ENCODE data around the gene MEG3.
A peak's percentile ranks its signal among the peaks of the same experiment; 100 is the strongest.

Gene MEG3

GRCh38 chr14:100819829-100820475 is 6.0 kb upstream of the MEG3 start:
- DNase-seq (ENCODE audit: low read depth): no peak
- no peak overlapping the region for H3K4me3 ChIP-seq (replicated peaks; ENCODE audit: low read depth, low read length)
- TF ChIP-seq CTCF (IDR thresholded peaks at IDR 0.05; ENCODE audit: low read length, missing control alignments): no peak

- no peak overlapping the region for H3K4me3 ChIP-seq (replicated peaks; ENCODE audit: low read depth, low read length)
- DNase-seq (ENCODE audit: low read depth): no peak
Measured at GRCh38 chr14:100820957-100821356, 5.0 kb upstream of the MEG3 start.

GRCh38 chr14:100822013-100822412 is 3.9 kb upstream of the MEG3 start:
- TF ChIP-seq CTCF (IDR thresholded peaks at IDR 0.05; ENCODE audit: low read length, missing control alignments): no peak
- H3K4me3 ChIP-seq (replicated peaks; ENCODE audit: low read depth, low read length): no peak overlapping the region
- no peak for DNase-seq (ENCODE audit: low read depth)

More at GRCh38 chr14:100820957-100821356, 5.0 kb upstream of the MEG3 start:
- TF ChIP-seq CTCF (IDR thresholded peaks at IDR 0.05; ENCODE audit: low read length, missing control alignments): no peak

- TF ChIP-seq CTCF (IDR thresholded peaks at IDR 0.05; ENCODE audit: low read length, missing control alignments): no peak
- no peak for DNase-seq (ENCODE audit: low read depth)
- H3K4me3 ChIP-seq (replicated peaks; ENCODE audit: low read depth, low read length): no peak overlapping the region
Measured at GRCh38 chr14:100822532-100823296, 3.2 kb upstream of the MEG3 start.

- no peak for TF ChIP-seq CTCF (IDR thresholded peaks at IDR 0.05; ENCODE audit: low read length, missing control alignments)
- no peak overlapping the region for H3K4me3 ChIP-seq (replicated peaks; ENCODE audit: low read depth, low read length)
- DNase-seq (ENCODE audit: low read depth): no peak
Measured at GRCh38 chr14:100823413-100824080, 2.4 kb upstream of the MEG3 start.

- no peak for TF ChIP-seq CTCF (IDR thresholded peaks at IDR 0.05; ENCODE audit: low read length, missing control alignments)
- DNase-seq (ENCODE audit: low read depth): peak; percentile 68
- H3K4me3 ChIP-seq (replicated peaks; ENCODE audit: low read depth, low read length): no peak overlapping the region
Measured at GRCh38 chr14:100824091-100824551, 1.8 kb upstream of the MEG3 start.
